IPS DF 4.7 (cell line): ENCODE data around the gene WDR27.

ENCODE experiments used
- DNase-seq: peaks from one replicate; pipeline ENCODE4 v3.0.0-alpha.2; 2013; ENCODE audit warnings: low spot score; ENCODE audit errors: extremely low read depth

WDR27 gene

DNA sequence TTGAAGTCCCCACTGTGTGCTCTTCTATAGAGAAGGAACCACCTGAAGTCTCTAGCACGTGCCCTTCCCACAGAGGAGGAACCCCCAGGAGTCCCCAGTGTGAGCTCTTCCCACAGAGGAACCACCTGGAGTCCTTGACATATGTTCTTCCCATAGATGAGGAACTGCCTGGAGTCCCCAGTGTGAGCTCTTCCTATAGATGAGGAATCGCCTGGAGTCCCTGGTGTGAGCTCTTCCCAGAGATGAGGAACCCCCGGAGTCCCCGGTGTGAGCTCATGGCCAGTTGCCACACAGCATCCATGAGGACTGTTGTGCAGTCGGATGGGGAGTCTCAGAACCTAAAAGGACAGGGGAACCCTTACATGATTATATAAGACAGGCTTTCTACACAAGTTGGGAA is 290.1 kb downstream of the WDR27 start:
- DNase-seq: no peak

DNA sequence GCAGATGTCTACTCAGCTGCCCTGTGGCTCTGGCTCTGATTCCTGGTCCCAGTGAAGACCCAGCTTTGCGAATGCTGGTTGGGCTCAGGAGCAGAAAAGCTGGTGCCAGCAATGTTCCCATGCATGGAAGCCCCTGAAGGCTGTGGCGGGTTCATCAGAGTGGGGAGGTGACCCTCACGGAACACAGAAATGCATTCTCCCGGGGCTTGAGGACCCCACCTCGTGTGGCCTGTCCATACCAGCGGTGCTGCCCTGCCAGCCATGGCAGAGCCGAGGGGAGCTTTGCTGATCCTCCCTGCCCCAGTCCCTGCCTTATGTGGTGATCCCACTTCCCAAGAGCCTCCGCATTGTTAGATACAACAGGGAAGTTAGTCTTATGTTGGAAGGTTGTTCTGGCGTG is 290.5 kb downstream of the WDR27 start:
- no peak for DNase-seq

DNA sequence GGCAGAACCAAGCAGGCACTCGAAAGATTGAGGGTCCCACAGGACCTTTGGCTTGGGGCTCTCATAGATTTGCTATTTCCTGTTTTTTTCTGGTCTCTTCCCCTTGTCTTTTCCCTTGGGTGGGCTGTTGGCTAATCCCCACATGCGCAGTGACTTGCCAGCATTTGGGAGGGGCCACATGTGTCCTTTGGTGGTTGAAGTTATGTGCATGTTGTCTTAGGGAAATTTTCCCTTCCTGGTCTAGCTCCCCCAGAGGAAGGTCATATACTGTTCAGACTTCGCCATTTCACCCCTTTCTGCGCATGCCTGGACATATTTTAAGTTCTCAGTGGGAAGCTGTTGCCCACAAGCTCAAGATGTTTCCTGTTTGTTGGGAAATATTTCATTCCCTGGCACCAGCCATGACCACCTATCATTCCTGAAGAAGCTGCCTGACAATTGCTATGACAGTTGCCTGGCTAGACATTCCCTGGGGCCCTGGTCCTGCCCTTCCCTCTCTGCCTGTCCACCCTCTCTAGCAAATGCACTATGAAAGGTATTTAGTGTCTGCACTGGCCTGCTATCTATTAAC is 292.0 kb downstream of the WDR27 start:
- DNase-seq: no peak

DNA sequence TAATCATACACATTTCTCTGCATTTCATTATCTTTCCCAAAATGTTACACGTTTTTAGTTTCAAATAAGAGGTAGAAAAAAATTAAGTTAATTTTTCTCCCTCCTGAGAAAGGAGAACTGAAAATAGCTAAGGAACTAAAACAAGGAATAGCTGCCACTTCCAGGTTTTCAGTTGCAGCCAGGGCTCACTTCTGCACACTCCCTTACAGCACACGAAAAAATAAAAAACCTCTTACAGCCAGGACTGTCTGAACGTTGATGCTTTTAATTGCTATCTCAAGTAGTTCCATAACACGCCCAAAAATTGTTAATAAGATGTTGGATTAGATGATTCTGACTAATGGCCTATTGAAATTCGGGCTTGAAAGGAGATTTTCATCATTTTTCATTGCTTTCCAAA is 294.5 kb downstream of the WDR27 start:
- no peak for DNase-seq
